ENCODE measurements around the gene HSPA1A. TPM values are rescaled to one million over a fixed set of nuclear protein-coding genes. Genes with fewer than 3 reads are reported as not detected.

Gene HSPA1A
- total and polyA plus RNA-seq, 9 of the 15 experiments (the other 6 are each of a cell fraction or from before 2014, with no cell fraction given): 2.2 to 273 (median 107) TPM

DNA sequence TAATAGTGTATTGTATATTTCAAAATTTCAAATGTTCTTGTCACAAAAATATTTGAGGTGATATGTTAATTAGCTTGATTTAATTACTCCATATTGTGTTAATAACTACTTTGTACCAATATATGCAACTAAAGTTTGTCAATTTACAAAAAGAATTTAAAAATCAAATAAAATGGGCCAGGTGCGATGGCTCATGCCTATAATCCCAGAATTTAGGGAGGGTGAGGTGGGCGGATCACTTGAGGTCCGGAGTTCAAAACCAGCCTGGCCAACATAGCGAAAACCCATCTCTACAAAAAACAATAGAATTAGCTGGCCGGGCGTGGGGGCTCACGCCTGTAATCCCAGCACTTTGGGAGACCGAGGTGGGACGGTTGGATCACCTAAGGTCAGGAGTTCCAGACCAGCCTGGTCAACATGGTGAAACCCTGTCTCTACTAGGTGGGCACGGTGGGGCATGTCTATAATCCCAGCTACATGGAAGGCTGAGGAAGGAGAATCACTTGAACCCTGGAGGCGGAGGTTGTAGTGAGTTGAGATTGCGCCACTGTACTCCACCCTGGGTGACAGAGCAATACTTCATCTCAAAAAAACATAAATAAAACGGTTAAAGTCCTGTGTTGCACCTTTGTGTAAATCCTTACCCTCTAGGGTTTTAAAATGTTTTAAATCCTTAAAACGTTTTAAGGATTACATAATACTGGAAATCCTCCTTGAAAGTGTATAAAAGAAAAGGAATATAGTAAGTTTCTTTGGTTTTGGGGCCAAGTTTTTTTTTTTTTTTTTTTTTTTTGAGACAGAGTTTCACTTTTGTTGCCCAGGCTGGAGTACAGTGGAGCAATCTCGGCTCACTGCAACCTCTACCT, 16.2 kb downstream of the HSPA1A start (continued):
- TF ChIP-seq SPI1 (IDR thresholded peaks at IDR 0.05; ENCODE audit: borderline replicate concordance, low read depth, low read length) (no peak), CHCHD3 (CRISPR knock-in tag; IDR thresholded peaks at IDR 0.05) (no peak), ZNF589 (CRISPR knock-in tag; IDR thresholded peaks at IDR 0.05; ENCODE audit: low read depth) (peak; percentile 60; the same call in 1 of the 2 replicates), TAF9B (IDR thresholded peaks at IDR 0.05; ENCODE audit: partially characterized antibody) (no peak), ELF2 (CRISPR knock-in tag; IDR thresholded peaks at IDR 0.05) (peak; percentile 73), STAG1 (CRISPR knock-in tag; IDR thresholded peaks at IDR 0.05; ENCODE audit: borderline replicate concordance) (no peak), ZNF592 (IDR thresholded peaks at IDR 0.05) (no peak), CHAMP1 (IDR thresholded peaks at IDR 0.05) (no peak), FOXO4 (CRISPR knock-in tag; IDR thresholded peaks at IDR 0.05) (no peak), ZFP1 (CRISPR knock-in tag; IDR thresholded peaks at IDR 0.05) (no peak; the same call in 1 of the 2 replicates), POLR2A (conservative IDR thresholded peaks at IDR 0.05) (no peak), ZNF165 (CRISPR knock-in tag; IDR thresholded peaks at IDR 0.05; ENCODE audit: borderline replicate concordance) (peak; percentile 89), KAT2B (IDR thresholded peaks at IDR 0.05; ENCODE audit: low read depth, low read length) (no peak), RBFOX2 (IDR thresholded peaks at IDR 0.05; ENCODE audit: low read depth, low read length) (no peak; the same call in none of the 2 replicates), ZNF445 (CRISPR knock-in tag; IDR thresholded peaks at IDR 0.05; ENCODE audit: low read depth) (no peak), BDP1 (IDR thresholded peaks at IDR 0.05; ENCODE audit: insufficient read depth, insufficient read length) (no peak), POU5F1 (IDR thresholded peaks at IDR 0.05; ENCODE audit: borderline replicate concordance, low read depth, low read length, partially characterized antibody) (no peak)
